D721Med (cell line): ENCODE data around the gene CNOT10.
"Not testable (repeated sequence)": the region's sequence is repeated elsewhere in the genome, so short reads cannot be mapped to it uniquely, and the experiment has no call there.

ENCODE experiments used
- DNase-seq: peaks from one replicate; pipeline ENCODE4 v3.0.0; 2011; ENCODE audit warnings: low spot score; ENCODE audit not compliant: insufficient read length
- FAIRE-seq: peaks from 2 replicates; lab custom pipeline; 2011; peaks lifted over from hg19 to GRCh38; lab: Jason Lieb, UNC
- CTCF ChIP-seq: IDR thresholded peaks from 2 replicates; pipeline ENCODE4 v1.5.1; 2012; ENCODE audit warnings: mild to moderate bottlenecking, control low read depth; ENCODE audit not compliant: insufficient read depth; ENCODE audit errors: missing control alignments

Gene CNOT10

GRCh38 chr3:32733631-32734229, 48.7 kb downstream of the CNOT10 start:
- FAIRE-seq (peak; percentile 77), DNase-seq (no peak)
- peak; percentile 70 for TF ChIP-seq CTCF

- peak; percentile 16 for FAIRE-seq
- no peak for DNase-seq
- TF ChIP-seq CTCF: no peak
These were observed 49.8 kb downstream of the CNOT10 start for GRCh38 chr3:32734756-32735155.

- not testable (repeated sequence) for FAIRE-seq, DNase-seq
These were observed 58.5 kb downstream of the CNOT10 start for GRCh38 chr3:32743470-32743869.

GRCh38 chr3:32743934-32744333, 58.9 kb downstream of the CNOT10 start:
- no peak for DNase-seq
- FAIRE-seq: no peak
- TF ChIP-seq CTCF: no peak

- no peak for DNase-seq
- FAIRE-seq: no peak
- TF ChIP-seq CTCF: no peak
These were observed 66.4 kb downstream of the CNOT10 start for GRCh38 chr3:32751377-32751776.

- no peak for TF ChIP-seq CTCF
- no peak for DNase-seq
- no peak for FAIRE-seq
These were observed 70.8 kb downstream of the CNOT10 start for GRCh38 chr3:32755761-32756160.

- FAIRE-seq (no peak), DNase-seq (no peak)
- TF ChIP-seq CTCF: no peak
These were observed 72.8 kb downstream of the CNOT10 start for GRCh38 chr3:32757618-32758374.

GRCh38 chr3:32758375-32758753, 73.4 kb downstream of the CNOT10 start:
- FAIRE-seq: no peak
- no peak for DNase-seq
- TF ChIP-seq CTCF: no peak
